H1 (cell line): ENCODE data around the gene EIF1B. TPM values are rescaled to one million over a fixed set of nuclear protein-coding genes. Genes with fewer than 3 reads are reported as not detected.

ENCODE experiments used
- CTCF ChIA-PET: fragments of 300-600 bp; sonication (Branson Sonifier 250); formaldehyde crosslinking; loops from one replicate; lab custom pipeline; 2021; ENCODE audit not compliant: partially characterized antibody; lab: Charles Lee
- POLR2A ChIA-PET: fragments of 300-600 bp; sonication (Branson Sonifier 250); formaldehyde crosslinking; loops from one replicate; lab custom pipeline; 2021; ENCODE audit warnings: inconsistent platforms; ENCODE audit not compliant: partially characterized antibody; lab: Charles Lee
- DNase-seq, 2 experiments: peaks; one replicate each; pipeline versions ENCODE4 v3.0.0 to v3.0.0-alpha.2; 2010 to 2022; ENCODE audit warnings: low spot score in 2 of 2, low read depth in 1 of 2, mixed read lengths in 1 of 2
- FAIRE-seq: peaks from 2 replicates; lab custom pipeline; 2011; peaks lifted over from hg19 to GRCh38; lab: Jason Lieb, UNC
- H2AFZ ChIP-seq: 2 replicates; pipeline ENCODE4 v1.8.1; 2012; ENCODE audit warnings: low read length, inconsistent platforms
- H2AK5ac ChIP-seq: 2 replicates; pipeline ENCODE4 v1.6.1; 2013; ENCODE audit warnings: low read depth, low read length
- H2BK120ac ChIP-seq: replicated peaks from 2 replicates; pipeline ENCODE3; 2013; ENCODE audit warnings: low read depth, low read length, inconsistent platforms
- H2BK12ac ChIP-seq: 2 replicates; pipeline ENCODE4 v1.6.1; 2013; ENCODE audit warnings: low read depth, low read length
- H2BK15ac ChIP-seq: 2 replicates; pipeline ENCODE4 v1.6.1; 2013; ENCODE audit warnings: low read length
- H2BK20ac ChIP-seq: 2 replicates; pipeline ENCODE4 v1.6.1; 2013; ENCODE audit warnings: low read length
- H2BK5ac ChIP-seq: 2 replicates; pipeline ENCODE4 v1.6.1; 2013; ENCODE audit warnings: low read depth, low read length
- H3K14ac ChIP-seq: 2 replicates; pipeline ENCODE4 v1.6.1; 2013; ENCODE audit warnings: inconsistent platforms; ENCODE audit not compliant: insufficient read length
- H3K18ac ChIP-seq: 2 replicates; pipeline ENCODE4 v1.6.1; 2013; ENCODE audit warnings: low read length; ENCODE audit errors: extremely low read depth
- H3K23ac ChIP-seq: 2 replicates; pipeline ENCODE4 v1.6.1; 2013; ENCODE audit warnings: inconsistent platforms; ENCODE audit not compliant: insufficient read length
- H3K23me2 ChIP-seq: 2 replicates; pipeline ENCODE4 v1.6.1; 2013; ENCODE audit warnings: low read depth, low read length
- H3K27ac ChIP-seq: 2 replicates; pipeline ENCODE4 v1.6.1; 2011; ENCODE audit warnings: low read depth, low read length, inconsistent platforms
- H3K27me3 ChIP-seq, 4 experiments: replicated peaks in 1 of 4; 1 replicate in 1 of 4; 2 replicates in 3 of 4; pipeline versions ENCODE4 v1.6.1 to v1.8.1; 2011 to 2013; ENCODE audit warnings: low read length in 3 of 4, mild to moderate bottlenecking in 3 of 4, inconsistent platforms in 2 of 4, mixed read lengths in 2 of 4, moderate library complexity in 1 of 4; ENCODE audit not compliant: control insufficient read depth in 3 of 4, insufficient read depth in 3 of 4; ENCODE audit errors: extremely low read depth in 1 of 4
- H3K36me3 ChIP-seq, 4 experiments: 2 replicates each; pipeline versions ENCODE4 v1.6.1 to v1.8.1; 2011 to 2013; ENCODE audit warnings: mild to moderate bottlenecking in 4 of 4, low read length in 3 of 4, moderate library complexity in 2 of 4, control low read depth in 1 of 4, inconsistent platforms in 1 of 4; ENCODE audit not compliant: insufficient read depth in 4 of 4, control insufficient read depth in 2 of 4
- H3K4ac ChIP-seq: replicated peaks from 2 replicates; pipeline ENCODE3; 2013; ENCODE audit warnings: low read length, low read depth, mixed read lengths, inconsistent platforms; ENCODE audit not compliant: insufficient read length
- H3K4me1 ChIP-seq, 4 experiments: replicated peaks in 1 of 4; 1 replicate in 1 of 4; 2 replicates in 3 of 4; pipeline versions ENCODE4 v1.6.1 to v1.8.1; 2011 to 2013; ENCODE audit warnings: low read length in 3 of 4, inconsistent platforms in 2 of 4, mixed read lengths in 1 of 4; ENCODE audit not compliant: insufficient read depth in 4 of 4, control insufficient read depth in 3 of 4
- H3K4me2 ChIP-seq, 2 experiments: 2 replicates each; pipeline versions ENCODE4 v1.6.1 to v1.8.1; 2011 to 2013; ENCODE audit warnings: low read depth in 2 of 2, low read length in 2 of 2, control low read depth in 1 of 2, inconsistent platforms in 1 of 2, mild to moderate bottlenecking in 1 of 2; ENCODE audit not compliant: insufficient read depth in 1 of 2
- H3K4me3 ChIP-seq, 4 experiments: fragments of 200-600, 300-600 bp in 1 of 4; sonication (generic), shearing (Covaris generic), sonication (Bioruptor Twin) in 1 of 4; 2 replicates each; pipeline versions ENCODE4 v1.5.1 to v1.8.1; 2011 to 2016; ENCODE audit warnings: low read length in 4 of 4, low read depth in 3 of 4, control low read depth in 2 of 4, inconsistent platforms in 2 of 4, mild to moderate bottlenecking in 2 of 4, mixed read lengths in 1 of 4, moderate library complexity in 1 of 4; ENCODE audit not compliant: insufficient read depth in 2 of 4; ENCODE audit errors: extremely low read depth in 1 of 4
- H3K56ac ChIP-seq: replicated peaks from 2 replicates; pipeline ENCODE3; 2013; ENCODE audit warnings: low read depth, mild to moderate bottlenecking, mixed read lengths, low read length, inconsistent platforms; ENCODE audit not compliant: insufficient read length
- H3K79me1 ChIP-seq: 2 replicates; pipeline ENCODE4 v1.6.1; 2013; ENCODE audit warnings: low read depth, low read length, control low read depth
- H3K79me2 ChIP-seq, 2 experiments: 2 replicates each; pipeline versions ENCODE4 v1.6.1 to v1.8.1; 2012 to 2013; ENCODE audit warnings: low read length in 2 of 2, mild to moderate bottlenecking in 2 of 2, inconsistent platforms in 1 of 2; ENCODE audit not compliant: insufficient read depth in 2 of 2, control insufficient read depth in 1 of 2
- H3K9ac ChIP-seq, 4 experiments: replicated peaks in 1 of 4; 1 replicate in 1 of 4; 2 replicates in 3 of 4; pipeline versions ENCODE4 v1.6.1 to v1.8.1; 2011 to 2013; ENCODE audit warnings: low read depth in 3 of 4, low read length in 3 of 4, control low read depth in 2 of 4, mild to moderate bottlenecking in 2 of 4, moderate library complexity in 2 of 4, inconsistent platforms in 1 of 4; ENCODE audit errors: extremely low read depth in 1 of 4
- H3K9me3 ChIP-seq, 2 experiments: 2 replicates each; pipeline versions ENCODE4 v1.6.1 to v1.8.1; 2012 to 2013; ENCODE audit warnings: mild to moderate bottlenecking in 2 of 2, moderate library complexity in 2 of 2, control low read depth in 1 of 2, inconsistent platforms in 1 of 2, low read depth in 1 of 2, low read length in 1 of 2, mixed read lengths in 1 of 2; ENCODE audit not compliant: insufficient read depth in 2 of 2
- H4K20me1 ChIP-seq, 2 experiments: replicated peaks in 1 of 2; 2 replicates each; pipeline versions ENCODE3 to v1.8.1; 2011 to 2013; ENCODE audit warnings: inconsistent platforms in 2 of 2, low read length in 2 of 2, mild to moderate bottlenecking in 1 of 2; ENCODE audit not compliant: insufficient read depth in 2 of 2, control insufficient read depth in 1 of 2
- H4K5ac ChIP-seq: 2 replicates; pipeline ENCODE4 v1.6.1; 2013; ENCODE audit warnings: low read length, low read depth, mixed read lengths, inconsistent platforms; ENCODE audit not compliant: insufficient read length
- H4K8ac ChIP-seq: 2 replicates; pipeline ENCODE4 v1.8.0; 2013; ENCODE audit warnings: mild to moderate bottlenecking, moderate library complexity, low read length, inconsistent platforms; ENCODE audit not compliant: insufficient read depth; ENCODE audit errors: extremely low read depth
- H4K91ac ChIP-seq: replicated peaks from 2 replicates; pipeline ENCODE3; 2013; ENCODE audit warnings: low read length, mixed read lengths, inconsistent platforms; ENCODE audit not compliant: insufficient read length
- WGBS, 2 experiments: shearing (Covaris generic) in 1 of 2; methylation state at CpG; one replicate each; pipeline versions ENCODE4 v1.1.6 to v1.1.7; 2013 to 2015; ENCODE audit warnings: low lambda C conversion rate in 2 of 2, mixed read lengths in 2 of 2, inconsistent platforms in 1 of 2, low coverage in 1 of 2, missing lambda C conversion rate in 1 of 2; ENCODE audit not compliant: insufficient replicate concordance in 2 of 2, insufficient coverage in 1 of 2, insufficient read length in 1 of 2; ENCODE audit errors: extremely low coverage in 1 of 2, missing lambda C conversion rate in 1 of 2; 5-methylcytosine and 5-hydroxymethylcytosine counted together
- polyA plus RNA-seq, 7 experiments: library from polyadenylated mRNA; depleted of rRNA in 3 of 7; stranded (reverse) in 5 of 7; unstranded in 2 of 7; fragments of >200 nt in 5 of 7; fragments of 200-250 nt in 2 of 7; gene quantifications; 1 replicate in 5 of 7; 2 replicates in 1 of 7; 4 replicates in 1 of 7; pipeline versions ENCODE4 v1.2.1 to v1.2.3, GENCODE V29; 2011 to 2013; ENCODE audit warnings: missing spikeins in 2 of 7, mixed read lengths in 2 of 7
- total RNA-seq: library from RNA; stranded (reverse); fragmentation: NEBNext Ultra II Directional; extraction: Animal tissue kit (Norgen Biotek cat#: 25700); gene quantifications from 2 replicates; pipeline ENCODE4 v1.2.1, GENCODE V29; 2021

EIF1B gene
- total and polyA plus RNA-seq, 2 of the 8 experiments (the other 6 are each of a cell fraction or from before 2014, with no cell fraction given), result 42.4 to 115 TPM

GRCh38 chr3:40308725-40309417, 636 bp upstream of the EIF1B start:
- ChIA-PET POLR2A (interaction anchor here (0.6 to 2.2 kb wide), 30 partner anchors 8 to 1407 kb away, joined by 3 to 9 read pairs (median 3); partner anchors contain the start of gene RPL14), CTCF (interaction anchor here (0.7 to 16.5 kb wide), 13 partner anchors 9 to 159 kb away, joined by 3 to 290 read pairs (median 6); no protein-coding TSS in a partner anchor)
- Histone ChIP-seq H3K56ac (no peak overlapping the region), H4K8ac (no peak overlapping the region; the same call in none of the 2 replicates), H3K9ac (peak overlapping the region; percentile 51 to 70 (median 54); a peak in 6 of 7 replicates), H3K4me3 (peak overlapping the region; percentile 44 to 98 (median 50)), H3K4me2 (peak overlapping the region; percentile 69 to 84), H3K18ac (peak overlapping the region; percentile 66; the same call in 1 of the 2 replicates), H3K23me2 (no peaks in the 10 kb centered on the region), H2BK5ac (no peak overlapping the region), H3K27me3 (no peaks in the 10 kb centered on the region), H3K9me3 (no peaks in the 10 kb centered on the region), H3K23ac (no peak overlapping the region), H3K4ac (no peak overlapping the region), H4K5ac (peak overlapping the region; percentile 80), H3K14ac (no peak overlapping the region), H2BK120ac (no peak overlapping the region), H4K20me1 (no peaks in the 10 kb centered on the region), H2AFZ (peak overlapping the region; percentile 87), H3K79me1 (no peaks in the 10 kb centered on the region), H2BK20ac (no peak overlapping the region), H3K27ac (peak overlapping the region; percentile 70), H3K4me1 (peaks cover 3 to 5% (median 4%) of the 10 kb centered on the region in 4 experiments; a peak in 4 of 7 replicates), H4K91ac (peak overlapping the region; percentile 11), H3K36me3 (peaks cover 4 to 35% (median 16%) of the 10 kb centered on the region in 4 experiments; a peak in 5 of 8 replicates), H2AK5ac (no peak overlapping the region), H2BK12ac (no peak overlapping the region), H3K79me2 (peaks cover 0 to 17% of the 10 kb centered on the region in 2 experiments; a peak in 3 of 4 replicates), H2BK15ac (no peak overlapping the region)
- DNase-seq, result no peak
- peak; percentile 13 for FAIRE-seq
- 31% methylated on average over 20 of the region's 20 CpGs; no CpG with 5 or more reads in 1 of the 2 experiments for WGBS, 2 experiments
